Inflammatory macrophage (primary cell): ENCODE results near the gene PRKRA.
"Not testable (repeated sequence)": the region's sequence is repeated elsewhere in the genome, so short reads cannot be mapped to it uniquely, and the experiment has no call there.

Source experiments
- DNase-seq, 2 donors: peaks; one replicate each; pipeline ENCODE4 v3.0.0-alpha.2; 2020 to 2022

The PRKRA gene

GRCh38 chr2:178413472-178414265 is 37.3 kb downstream of the PRKRA start:
- DNase-seq, result peak; percentile 72 to 84

GRCh38 chr2:178412453-178412852 is 38.5 kb downstream of the PRKRA start:
- not testable (repeated sequence) for DNase-seq

DNA sequence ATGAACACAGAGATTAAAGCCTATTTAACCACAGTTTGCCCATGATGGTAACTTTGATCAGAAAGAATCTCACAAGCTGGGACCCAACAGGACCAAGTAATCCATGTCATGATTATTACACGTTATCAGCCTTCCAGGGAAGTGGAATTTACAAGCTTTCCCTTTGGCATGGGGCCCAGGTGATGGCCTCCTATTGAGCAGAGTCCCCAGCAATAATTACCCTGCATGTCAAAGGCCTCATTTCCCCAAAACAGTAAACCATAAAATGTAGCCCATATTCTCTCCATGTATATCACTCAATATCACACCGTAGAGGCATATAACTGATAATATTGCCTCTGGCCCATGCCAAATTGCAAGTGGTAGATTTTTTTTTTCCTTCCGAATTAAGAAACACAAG is 38.9 kb downstream of the PRKRA start:
- no peak for DNase-seq

DNA sequence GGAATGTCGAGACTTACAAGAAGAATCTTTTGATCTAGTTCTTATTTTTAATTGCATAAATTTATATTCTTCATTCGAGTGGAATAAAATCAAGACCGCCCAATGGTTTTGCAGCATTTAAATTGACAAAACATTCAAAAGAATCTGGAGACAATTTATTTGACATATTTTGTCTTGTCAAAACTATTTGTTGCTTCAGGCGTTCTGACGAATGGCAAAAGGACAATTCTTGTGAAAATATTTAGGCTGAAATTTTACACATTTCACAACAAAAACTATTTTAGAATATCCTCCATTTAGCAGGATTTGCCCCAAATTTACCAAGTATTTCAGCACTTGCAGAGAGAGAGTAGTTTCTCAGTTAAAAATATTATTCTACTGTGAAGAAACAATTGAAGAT is 41.7 kb downstream of the PRKRA start:
- DNase-seq, result no peak

DNA sequence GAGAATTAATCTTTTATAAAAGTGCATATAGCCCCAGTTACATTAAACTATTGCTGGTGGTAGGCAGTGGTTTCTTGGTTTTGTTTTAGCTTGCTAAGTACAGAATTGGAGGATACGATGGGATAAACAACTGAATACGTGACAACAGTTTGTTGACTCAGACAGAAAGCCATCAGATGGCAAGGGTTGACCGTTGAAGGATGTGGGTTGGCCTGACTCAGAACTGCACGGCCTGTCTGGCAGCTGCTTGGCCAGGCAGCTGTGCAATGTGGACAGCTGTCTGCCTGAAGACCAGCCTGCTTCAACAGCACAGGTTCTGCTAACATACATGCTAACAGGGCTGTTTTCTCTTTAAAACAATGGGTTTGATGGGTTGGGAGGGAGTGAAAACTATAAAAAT is 46.6 kb downstream of the PRKRA start:
- peak; percentile 3 to 42 for DNase-seq

DNA sequence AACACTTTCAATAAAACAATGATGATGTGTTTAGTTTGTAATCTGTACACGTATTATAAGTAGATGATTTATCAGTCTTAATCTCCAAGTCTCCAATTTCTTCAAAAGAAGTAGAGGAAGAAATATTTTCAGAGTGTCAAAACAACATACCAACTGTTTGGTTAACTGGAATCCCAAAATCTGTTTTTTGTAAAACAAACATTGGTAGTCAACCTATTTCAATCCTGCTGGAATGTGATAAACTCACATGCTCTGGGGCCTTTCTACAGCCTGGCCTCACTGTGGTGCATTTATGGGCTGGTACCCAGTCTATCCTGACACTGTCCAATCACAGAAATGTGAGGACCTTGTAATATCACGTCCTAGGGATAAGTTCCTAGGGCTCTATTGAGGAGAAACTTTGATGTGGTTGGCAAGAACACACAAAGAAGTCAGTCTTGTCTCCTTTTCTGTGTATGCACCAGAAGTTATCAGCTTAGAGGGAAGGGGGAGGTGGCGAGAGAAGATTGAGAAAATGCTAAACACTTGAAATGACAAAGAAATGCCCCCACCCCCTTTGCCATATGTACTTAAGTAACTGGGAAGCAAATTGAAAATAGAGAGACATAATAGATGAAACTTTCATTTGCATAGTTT is 47.2 kb downstream of the PRKRA start:
- no peak for DNase-seq

DNA sequence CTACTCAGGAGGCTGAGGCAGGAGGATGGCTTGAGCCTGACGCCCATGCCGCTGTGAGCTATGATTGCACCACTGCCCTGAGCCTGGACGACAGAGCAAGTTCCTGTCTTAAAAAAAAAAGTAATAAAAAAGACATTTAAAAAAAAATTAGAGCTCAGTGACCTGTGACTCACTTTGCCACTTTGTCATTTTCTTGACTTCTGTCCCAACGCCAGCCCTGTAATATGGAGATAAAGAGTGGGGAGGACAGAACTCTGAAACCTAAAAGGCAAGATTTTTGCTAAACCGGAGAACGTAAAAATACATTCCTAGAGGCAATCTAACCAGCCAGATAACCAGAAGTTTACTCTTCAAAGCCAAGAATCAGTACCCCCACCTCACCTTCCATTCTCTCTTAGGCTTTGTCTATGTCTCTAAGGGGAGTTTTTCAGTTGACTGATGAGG is 49.0 kb downstream of the PRKRA start:
- no peak for DNase-seq

- DNase-seq, result peak; percentile 49 to 63
Observed at GRCh38 chr2:178397002-178397605, 53.9 kb downstream of the PRKRA start.

- no peak for DNase-seq
Observed at GRCh38 chr2:178395941-178396570, 54.9 kb downstream of the PRKRA start.

GRCh38 chr2:178395295-178395694 is 55.7 kb downstream of the PRKRA start:
- no peak for DNase-seq

DNA sequence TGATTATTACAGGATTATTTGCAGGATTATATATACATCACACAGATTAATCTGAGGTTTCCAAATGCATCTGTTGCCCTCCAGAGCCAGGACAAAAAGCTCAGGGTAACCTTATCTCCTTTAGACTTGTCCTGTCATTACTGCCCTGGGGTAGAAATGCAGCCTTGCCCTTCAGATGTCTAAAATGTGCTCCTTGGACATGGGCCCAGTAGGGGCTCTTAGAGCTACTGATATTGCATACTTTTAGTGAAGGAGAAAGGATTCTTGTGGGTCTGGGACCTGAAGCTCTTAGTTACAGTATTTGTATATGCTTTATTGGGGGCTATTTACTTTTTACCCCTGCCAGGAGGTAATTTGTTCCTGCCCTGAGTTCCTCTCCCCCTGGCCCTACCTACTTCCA is 56.1 kb downstream of the PRKRA start:
- DNase-seq, result no peak

DNA sequence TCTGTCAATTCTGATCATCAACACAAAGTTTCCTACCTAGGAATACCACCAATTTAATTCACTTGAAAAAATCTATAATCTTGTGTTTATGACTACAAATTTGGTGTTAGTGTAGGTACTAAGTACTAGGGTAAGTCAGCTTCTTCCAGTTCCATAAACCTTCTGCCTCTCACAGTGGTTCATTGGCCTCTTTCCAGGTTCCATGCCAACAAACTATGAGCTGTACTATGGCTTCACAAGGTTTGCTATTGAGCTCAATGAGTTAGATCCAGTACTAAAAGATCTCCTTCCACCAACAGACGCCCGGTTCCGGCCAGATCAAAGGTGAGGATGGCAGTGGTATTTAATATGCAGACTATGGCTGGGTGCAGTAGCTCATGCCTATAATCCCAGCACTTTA is 58.8 kb downstream of the PRKRA start:
- DNase-seq, result no peak

GRCh38 chr2:178391701-178392100 is 59.3 kb downstream of the PRKRA start:
- no peak for DNase-seq

GRCh38 chr2:178388287-178388686 is 62.7 kb downstream of the PRKRA start:
- DNase-seq, result no peak

DNA sequence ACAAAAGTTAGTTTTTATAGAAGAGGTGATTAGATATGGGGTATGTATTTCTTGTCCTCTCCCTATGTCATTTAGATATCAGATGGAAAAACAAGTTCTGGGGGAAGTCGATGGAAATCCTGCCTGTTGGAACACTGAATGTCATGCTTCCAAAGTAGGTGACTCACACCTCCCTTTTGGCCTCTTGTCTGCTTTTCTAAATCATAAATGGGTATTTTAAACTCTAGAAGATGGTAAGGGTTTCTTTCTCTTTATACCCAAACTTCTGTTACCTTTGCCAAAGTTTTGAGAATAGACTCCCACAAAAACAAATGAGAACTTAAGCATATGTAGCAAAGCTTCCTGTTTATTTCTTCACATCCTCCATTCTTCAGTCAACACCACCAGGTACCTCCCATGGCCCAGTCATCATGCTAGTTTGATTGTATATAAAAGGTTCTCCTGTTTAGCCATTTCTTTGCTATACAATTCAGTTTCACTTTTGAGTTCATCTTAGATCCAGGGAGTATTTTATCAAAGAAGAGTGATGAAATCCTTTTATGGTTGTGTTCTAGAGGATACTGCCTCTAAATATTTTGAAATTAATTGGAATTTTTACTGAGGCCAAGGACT is 63.9 kb downstream of the PRKRA start:
- DNase-seq, result no peak

DNA sequence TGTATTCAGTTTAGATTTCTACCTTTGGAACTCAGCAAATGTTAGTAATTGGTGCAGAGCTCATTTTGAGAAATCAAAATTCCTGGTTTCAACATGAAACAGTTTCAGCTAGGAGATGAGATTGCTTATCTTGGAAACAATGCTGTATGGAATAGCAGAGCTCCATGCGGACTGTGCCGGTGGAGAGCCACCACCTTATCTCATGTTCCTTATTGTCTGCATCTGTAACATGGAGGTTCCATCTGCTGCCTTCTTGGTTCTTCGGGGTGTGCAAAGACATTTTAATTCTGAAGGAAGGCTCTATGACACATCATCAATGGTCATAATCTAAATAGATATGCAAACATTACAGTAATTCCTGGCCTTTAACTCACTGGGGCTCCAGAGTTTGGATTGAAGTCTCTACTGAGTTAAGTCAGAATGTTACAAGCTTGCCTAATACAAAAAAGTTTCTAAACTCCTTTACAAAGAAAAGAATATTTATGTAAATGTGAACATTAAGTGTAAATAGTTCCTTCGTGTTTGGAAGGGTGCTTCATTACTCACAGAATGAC is 65.3 kb downstream of the PRKRA start:
- DNase-seq, result no peak

DNA sequence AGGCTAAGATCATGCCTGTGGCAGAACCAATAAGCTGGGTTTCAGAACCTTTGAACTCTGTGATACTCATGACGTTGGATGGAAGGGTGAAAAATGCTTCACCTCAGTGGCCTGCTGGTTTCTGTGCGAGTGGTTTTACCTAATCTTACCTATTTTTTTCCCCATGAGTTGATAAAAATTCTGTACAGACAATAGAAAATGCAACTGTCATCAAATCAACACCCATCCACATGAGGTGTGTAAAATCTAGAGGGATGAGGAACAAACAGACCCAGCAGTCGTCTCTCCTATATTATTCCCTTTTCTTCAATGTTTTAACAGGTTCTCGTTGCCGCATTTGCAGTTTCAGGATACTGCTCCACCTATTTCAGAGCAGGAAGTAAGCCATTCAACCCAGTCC is 67.3 kb downstream of the PRKRA start:
- DNase-seq, result no peak
